K562 (cell line): ENCODE measurements around the gene MYO18A. TPM values are rescaled to one million over a fixed set of nuclear protein-coding genes. Genes with fewer than 3 reads are reported as not detected.

Source experiments
- CXXC5 ChIP-seq: fragments of 250-450 bp; sonication (Bioruptor Pico); IDR thresholded peaks from 2 replicates; pipeline ENCODE4 v1.8.0; 2022; ENCODE audit warnings: inconsistent platforms, mild to moderate bottlenecking, moderate library complexity
- DEAF1 ChIP-seq: fragments of 450-650 bp; formaldehyde crosslinking; IDR thresholded peaks from 2 replicates; pipeline ENCODE4 v1.4.0; 2020; ENCODE audit warnings: mild to moderate bottlenecking, moderate library complexity
- GATAD2A ChIP-seq: fragments of 450-650 bp; IDR thresholded peaks from 2 replicates; pipeline ENCODE4 v1.6.1; 2017
- GATAD2B ChIP-seq: fragments of 450-650 bp; IDR thresholded peaks from 2 replicates; pipeline ENCODE4 v1.6.1; 2017; ENCODE audit warnings: mild to moderate bottlenecking, borderline replicate concordance
- HDAC3 ChIP-seq: fragments of 450-650 bp; IDR thresholded peaks from 2 replicates; pipeline ENCODE4 v1.6.1; 2018; ENCODE audit warnings: borderline replicate concordance, mild to moderate bottlenecking, moderate library complexity; ENCODE audit not compliant: partially characterized antibody
- MTF1 ChIP-seq: fragments of 250-450 bp; sonication (Bioruptor Pico); IDR thresholded peaks from 2 replicates; pipeline ENCODE4 v1.9.0; 2021; ENCODE audit warnings: moderate library complexity, mild to moderate bottlenecking, inconsistent platforms, borderline replicate concordance
- RAD21 ChIP-seq, 2 experiments: fragments of 250-450 bp in 1 of 2; fragments of 450-650 bp in 1 of 2; sonication (Bioruptor Pico) in 1 of 2; formaldehyde crosslinking in 1 of 2; IDR thresholded peaks in 1 of 2; conservative IDR thresholded peaks in 1 of 2; 2 replicates each; pipeline versions ENCODE4 v1.4.0 to v1.8.0; 2020 to 2022; ENCODE audit warnings: mild to moderate bottlenecking in 2 of 2, moderate library complexity in 1 of 2
- RBM22 ChIP-seq: fragments of 200-400 bp; formaldehyde crosslinking; IDR thresholded peaks from 2 replicates; pipeline ENCODE4 v1.6.1; 2018; ENCODE audit warnings: low read length, low read depth; ENCODE audit not compliant: poor library complexity, severe bottlenecking
- TEAD1 ChIP-seq, 2 experiments: fragments of 450-650 bp in 1 of 2; sonication (generic) in 1 of 2; formaldehyde crosslinking; IDR thresholded peaks; 2 replicates each; pipeline versions ENCODE4 v1.4.0 to v1.8.0; 2020 to 2022; ENCODE audit warnings: mild to moderate bottlenecking in 2 of 2, missing genetic modification reagents in 1 of 2
- TEAD4 ChIP-seq, 2 experiments: sonication (generic) in 1 of 2; formaldehyde crosslinking in 1 of 2; IDR thresholded peaks; 2 replicates each; pipeline versions ENCODE4 v1.6.1 to v1.8.0; 2012 to 2022; ENCODE audit warnings: borderline replicate concordance in 1 of 2, inconsistent platforms in 1 of 2, low read length in 1 of 2, mild to moderate bottlenecking in 1 of 2, missing genetic modification reagents in 1 of 2
- UBTF ChIP-seq, 2 experiments: IDR thresholded peaks; 2 replicates each; pipeline ENCODE4 v1.6.1; 2012; ENCODE audit warnings: improper control_type of control experiment in 2 of 2, low read depth in 2 of 2, low read length in 2 of 2, borderline replicate concordance in 1 of 2
- ZKSCAN8 ChIP-seq: fragments of 200-800 bp; sonication (Bioruptor generic); IDR thresholded peaks from 2 replicates; pipeline ENCODE4 v1.6.1; 2016; ENCODE audit warnings: missing genetic modification characterization, missing compliant biosample characterization
- ZNF143 ChIP-seq: sonication (generic); formaldehyde crosslinking; IDR thresholded peaks from 2 replicates; pipeline ENCODE4 v1.9.0; 2022; ENCODE audit warnings: mild to moderate bottlenecking, missing genetic modification reagents
- ZNF253 ChIP-seq: fragments of 250-450 bp; sonication (Bioruptor Pico); conservative IDR thresholded peaks from 2 replicates; pipeline ENCODE4 v1.6.1; 2021; ENCODE audit warnings: mild to moderate bottlenecking
- ZNF75A ChIP-seq: fragments of 450-650 bp; formaldehyde crosslinking; IDR thresholded peaks from 2 replicates; pipeline ENCODE4 v1.4.0; 2020; ENCODE audit warnings: mild to moderate bottlenecking
- polyA plus RNA-seq, 8 experiments: library from polyadenylated mRNA; depleted of rRNA in 4 of 8; stranded (reverse) in 5 of 8; unstranded in 3 of 8; fragments of >200 nt; fragmentation: Nextera tagmentation in 2 of 8; fragmentation: Illumina TruSeq in 1 of 8; extraction: Ambion mirVana in 2 of 8; extraction: Trizol in 1 of 8; gene quantifications; 2 replicates each; pipeline versions ENCODE4 v1.2.1 to v1.2.3, GENCODE V29; 2011 to 2014; ENCODE audit warnings: inconsistent platforms in 1 of 8, missing spikeins in 1 of 8
- total RNA-seq, 7 experiments: library from RNA; depleted of rRNA in 6 of 7; stranded (reverse); fragments of >200 nt in 6 of 7; fragmentation: Illumina TruSeq in 2 of 7; extraction: Trizol in 2 of 7; gene quantifications; 2 replicates each; pipeline versions ENCODE4 v1.2.1 to v1.2.3, GENCODE V29; 2011 to 2021; ENCODE audit warnings: low replicate concordance in 1 of 7
- TF ChIP-seq, protein P1 (sequence below): fragments of 450-650 bp; IDR thresholded peaks from 2 replicates; pipeline ENCODE4 v1.6.1; 2014; ENCODE audit warnings: low read depth, mild to moderate bottlenecking, moderate library complexity, borderline replicate concordance
- TF ChIP-seq, protein P2 (sequence below): sonication (generic); formaldehyde crosslinking; IDR thresholded peaks from 2 replicates; pipeline ENCODE4 v1.9.0; 2022; ENCODE audit warnings: mild to moderate bottlenecking, missing genetic modification reagents

Gene MYO18A
- total and polyA plus RNA-seq, 9 of the 15 experiments (the other 6 are each of a cell fraction or from before 2014, with no cell fraction given): 2.5 to 65.4 (median 17.1) TPM

DNA sequence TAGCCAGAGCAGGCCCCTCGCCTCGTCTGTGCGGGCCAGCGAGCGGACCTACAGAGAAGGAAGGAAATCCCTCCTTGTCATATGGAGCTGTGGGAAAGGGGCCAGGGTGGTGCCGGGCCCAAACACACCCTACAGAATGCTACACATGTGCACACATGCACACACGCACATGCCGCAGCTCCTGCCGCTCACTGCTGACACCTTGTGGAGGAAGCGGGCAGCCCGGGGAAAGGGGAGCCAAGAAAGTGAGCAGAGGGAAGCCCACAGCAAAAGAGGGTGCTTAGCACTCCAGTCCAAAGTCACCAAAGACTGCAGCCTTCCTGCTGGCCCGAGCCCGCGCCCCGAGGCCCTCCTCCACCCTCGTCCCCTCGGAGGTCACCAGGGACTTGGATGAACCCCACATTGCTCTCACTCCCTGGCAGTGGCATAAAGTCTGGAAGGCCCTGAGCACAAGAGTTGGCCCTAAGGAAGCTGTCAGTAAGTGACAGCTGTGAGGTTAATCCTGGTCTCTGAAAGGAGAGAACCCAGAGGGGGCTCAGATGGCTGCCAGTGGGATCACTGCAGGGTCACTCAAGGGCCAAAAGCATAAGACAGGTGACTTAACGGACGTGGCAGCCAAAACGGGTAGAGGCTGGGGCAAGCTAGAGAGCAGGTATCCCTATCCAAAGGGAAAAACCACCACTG lies 68.2 kb downstream of the MYO18A start (continued):
- TF ChIP-seq HDAC3 (no peak), ZNF143 (CRISPR knock-in tag) (no peak), ZNF253 (CRISPR knock-in tag) (no peak), TEAD4 (IDR thresholded peaks at IDR 0.05; ENCODE audit: low read length) (no peak), TEAD4 (CRISPR knock-in tag; IDR thresholded peaks at IDR 0.05; ENCODE audit: borderline replicate concordance) (no peak), RAD21 (CRISPR knock-in tag; conservative IDR thresholded peaks at IDR 0.05 in 1 of 2, IDR thresholded peaks at IDR 0.05 in 1 of 2) (peak; percentile 77 to 84), MTF1 (CRISPR knock-in tag) (no peak), CXXC5 (CRISPR knock-in tag) (peak; percentile 27), GATAD2A (no peak), GATAD2B (no peak), ZKSCAN8 (CRISPR knock-in tag) (no peak), ZNF75A (no peak), TEAD1 (CRISPR knock-in tag; IDR thresholded peaks at IDR 0.05) (no peak), UBTF (IDR thresholded peaks at IDR 0.05; ENCODE audit: borderline replicate concordance in 1 of 2, low read depth in 2 of 2, low read length in 2 of 2) (no peak), DEAF1 (CRISPR knock-in tag) (0 out of 2 replicates have a peak, but pooled peaks have one; percentile 53), RBM22 (no peak)
- TF ChIP-seq, protein P1, sequence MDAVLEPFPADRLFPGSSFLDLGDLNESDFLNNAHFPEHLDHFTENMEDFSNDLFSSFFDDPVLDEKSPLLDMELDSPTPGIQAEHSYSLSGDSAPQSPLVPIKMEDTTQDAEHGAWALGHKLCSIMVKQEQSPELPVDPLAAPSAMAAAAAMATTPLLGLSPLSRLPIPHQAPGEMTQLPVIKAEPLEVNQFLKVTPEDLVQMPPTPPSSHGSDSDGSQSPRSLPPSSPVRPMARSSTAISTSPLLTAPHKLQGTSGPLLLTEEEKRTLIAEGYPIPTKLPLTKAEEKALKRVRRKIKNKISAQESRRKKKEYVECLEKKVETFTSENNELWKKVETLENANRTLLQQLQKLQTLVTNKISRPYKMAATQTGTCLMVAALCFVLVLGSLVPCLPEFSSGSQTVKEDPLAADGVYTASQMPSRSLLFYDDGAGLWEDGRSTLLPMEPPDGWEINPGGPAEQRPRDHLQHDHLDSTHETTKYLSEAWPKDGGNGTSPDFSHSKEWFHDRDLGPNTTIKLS: no peak
- TF ChIP-seq, protein P2, sequence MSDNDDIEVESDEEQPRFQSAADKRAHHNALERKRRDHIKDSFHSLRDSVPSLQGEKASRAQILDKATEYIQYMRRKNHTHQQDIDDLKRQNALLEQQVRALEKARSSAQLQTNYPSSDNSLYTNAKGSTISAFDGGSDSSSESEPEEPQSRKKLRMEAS (CRISPR knock-in tag): peak; percentile 87
